CD4-positive, alpha-beta T cell (primary cell): ENCODE data around the gene APOB. TPM values are rescaled to one million over a fixed set of nuclear protein-coding genes. Genes with fewer than 3 reads are reported as not detected.

Experiments used
- ATAC-seq: fragments of 200-7000 bp; cut with Tn5 transposase; one replicate; pipeline ENCODE4 v1.10.0; 2022; ENCODE audit warnings: mild to moderate bottlenecking; ENCODE audit not compliant: poor library complexity
- CTCF ChIA-PET: fragments of 350-600 bp; sonication (Branson Sonifier 250); formaldehyde crosslinking; loops from one replicate; lab custom pipeline; 2021; ENCODE audit warnings: antibody characterized with exemption, inconsistent platforms; lab: Charles Lee
- POLR2A ChIA-PET: fragments of 350-600 bp; sonication (Branson Sonifier 250); formaldehyde crosslinking; loops from one replicate; lab custom pipeline; 2021; ENCODE audit warnings: antibody characterized with exemption, inconsistent platforms; lab: Charles Lee
- DNase-seq, 14 experiments: peaks; one replicate each; pipeline ENCODE4 v3.0.0-alpha.2; 2013 to 2020; ENCODE audit warnings: mixed read lengths in 2 of 14
- H3K27ac ChIP-seq, 2 donors: one replicate each; pipeline versions ENCODE4 v1.5.1 to v1.7.0; 2013; ENCODE audit warnings: low read length in 2 of 2, low read depth in 1 of 2, mild to moderate bottlenecking in 1 of 2
- H3K27me3 ChIP-seq, 2 experiments: 1 replicate in 1 of 2; 2 replicates in 1 of 2; pipeline versions ENCODE4 v1.6.1 to v1.7.0; 2013; ENCODE audit warnings: low read length in 2 of 2, control low read depth in 1 of 2, mild to moderate bottlenecking in 1 of 2, moderate library complexity in 1 of 2; ENCODE audit not compliant: insufficient read depth in 2 of 2, control insufficient read depth in 1 of 2
- H3K36me3 ChIP-seq: one replicate; pipeline ENCODE4 v1.6.1; 2013; ENCODE audit warnings: low read length, control low read depth; ENCODE audit not compliant: insufficient read depth
- H3K4me1 ChIP-seq: one replicate; pipeline ENCODE4 v1.6.1; 2013; ENCODE audit warnings: low read length, control low read depth; ENCODE audit not compliant: insufficient read depth
- H3K4me3 ChIP-seq: one replicate; pipeline ENCODE4 v1.5.1; 2013; ENCODE audit warnings: mild to moderate bottlenecking, low read length, moderate library complexity
- H3K9me3 ChIP-seq, 2 experiments: 1 replicate in 1 of 2; 2 replicates in 1 of 2; pipeline versions ENCODE4 v1.6.1 to v1.7.0; 2013; ENCODE audit warnings: low read length in 2 of 2, mild to moderate bottlenecking in 2 of 2, control low read depth in 1 of 2, moderate library complexity in 1 of 2; ENCODE audit not compliant: control insufficient read depth in 1 of 2, insufficient read depth in 1 of 2
- H3K27ac Mint-ChIP-seq: one replicate; pipeline ENCODE4 v1.8.0; 2020; ENCODE audit warnings: mixed read lengths
- H3K27me3 Mint-ChIP-seq: one replicate; pipeline ENCODE4 v1.8.0; 2021; ENCODE audit warnings: mixed read lengths
- H3K36me3 Mint-ChIP-seq: one replicate; pipeline ENCODE4 v1.8.0; 2021; ENCODE audit warnings: low read depth, mixed read lengths
- H3K4me1 Mint-ChIP-seq: one replicate; pipeline ENCODE4 v1.8.0; 2021; ENCODE audit warnings: low read depth, mixed read lengths
- H3K4me3 Mint-ChIP-seq: one replicate; pipeline ENCODE4 v1.8.0; 2020; ENCODE audit warnings: mild to moderate bottlenecking, mixed read lengths
- H3K9me3 Mint-ChIP-seq: one replicate; pipeline ENCODE4 v1.8.0; 2020; ENCODE audit warnings: mixed read lengths
- intact Hi-C, 2 experiments: fragments of 100-400 bp; cut with DNase I in 1 of 2; cut with micrococcal nuclease in 1 of 2; formaldehyde crosslinking; loops; one replicate each; pipeline versions ENCODE4 v1.15.1 to v1.9.0; 2023 to 2025; cut with DNase I, micrococcal nuclease
- total RNA-seq, 174 experiments: library from RNA in 2 of 174; stranded (reverse) in 2 of 174; gene quantifications; one replicate each; pipeline ENCODE4 v1.2.3 and lab custom pipeline; 2021 to 2026
- TF ChIP-seq, protein P1 (sequence below): fragments of 200-600 bp; IDR thresholded peaks from one replicate; pipeline ENCODE4 v1.8.0; 2022; ENCODE audit warnings: antibody characterized with exemption, mild to moderate bottlenecking

The APOB gene
- total RNA-seq, 2 experiments from 2014 or later, result not detected

DNA sequence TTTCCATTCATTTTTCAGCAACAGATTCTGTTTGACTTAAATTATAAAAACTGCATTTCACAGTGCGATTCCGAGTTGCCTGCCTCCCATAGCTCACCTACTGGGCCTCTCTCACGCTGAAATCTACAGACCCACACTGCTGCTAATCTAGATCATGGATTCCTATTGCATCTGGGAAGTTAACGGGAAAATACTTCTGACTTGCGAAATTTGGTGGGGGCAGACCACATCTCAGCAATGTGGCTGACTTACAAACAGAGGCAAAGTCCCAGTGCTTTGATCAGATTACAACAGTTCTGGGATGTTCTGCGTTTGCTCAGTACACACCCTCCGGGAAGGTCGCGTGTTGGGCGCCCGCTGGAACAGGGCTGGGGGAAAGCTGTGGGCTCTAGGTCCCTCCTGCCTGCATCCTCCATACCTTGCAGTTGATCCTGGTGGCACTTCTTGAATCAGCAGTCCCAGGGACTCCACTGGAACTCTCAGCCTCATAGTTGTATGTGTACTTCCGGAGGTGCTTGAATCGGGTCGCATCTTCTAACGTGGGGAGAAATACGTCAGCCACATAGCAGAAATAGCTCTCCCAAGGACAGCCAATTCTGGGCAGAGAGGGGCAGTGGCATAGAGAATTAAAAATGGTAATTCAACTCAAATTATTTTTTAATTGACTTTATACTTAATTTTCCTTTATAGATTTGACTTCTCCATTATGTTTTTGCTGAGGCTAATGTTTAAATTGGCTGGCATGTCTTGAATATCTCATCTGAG, 1.7 kb downstream of the APOB start:
- intact Hi-C loops, result loop anchor here in 1 of 2 experiments (5.0 kb wide), 1 partner anchor 275 kb away; no protein-coding TSS in a partner anchor
- H3K4me1 Mint-ChIP-seq, result peaks cover 5% of the 10 kb centered on the region
- CTCF ChIA-PET, result interaction anchor here (0.7 to 1.2 kb wide), 3 partner anchors 9 to 17 kb away, joined by 3 to 5 read pairs (median 5); no protein-coding TSS in a partner anchor
- H3K4me1 ChIP-seq, result peaks cover 6% of the 10 kb centered on the region
- no peaks in the 10 kb centered on the region for H3K9me3 ChIP-seq
- H3K27me3 ChIP-seq, result peaks cover 15 to 25% of the 10 kb centered on the region in 2 experiments
- H3K4me3 Mint-ChIP-seq, result no peak overlapping the region
- no peaks in the 10 kb centered on the region for H3K36me3 ChIP-seq
- POLR2A ChIA-PET, result interaction anchor here (0.7 kb wide), 1 partner anchor 28 kb away, joined by 3 read pairs; no protein-coding TSS in a partner anchor
- H3K36me3 Mint-ChIP-seq, result no peaks in the 10 kb centered on the region
- H3K27me3 Mint-ChIP-seq, result peaks cover 64% of the 10 kb centered on the region
- no peak overlapping the region for H3K4me3 ChIP-seq
- ATAC-seq (no peak), DNase-seq (no peak)
- TF ChIP-seq, protein P1, sequence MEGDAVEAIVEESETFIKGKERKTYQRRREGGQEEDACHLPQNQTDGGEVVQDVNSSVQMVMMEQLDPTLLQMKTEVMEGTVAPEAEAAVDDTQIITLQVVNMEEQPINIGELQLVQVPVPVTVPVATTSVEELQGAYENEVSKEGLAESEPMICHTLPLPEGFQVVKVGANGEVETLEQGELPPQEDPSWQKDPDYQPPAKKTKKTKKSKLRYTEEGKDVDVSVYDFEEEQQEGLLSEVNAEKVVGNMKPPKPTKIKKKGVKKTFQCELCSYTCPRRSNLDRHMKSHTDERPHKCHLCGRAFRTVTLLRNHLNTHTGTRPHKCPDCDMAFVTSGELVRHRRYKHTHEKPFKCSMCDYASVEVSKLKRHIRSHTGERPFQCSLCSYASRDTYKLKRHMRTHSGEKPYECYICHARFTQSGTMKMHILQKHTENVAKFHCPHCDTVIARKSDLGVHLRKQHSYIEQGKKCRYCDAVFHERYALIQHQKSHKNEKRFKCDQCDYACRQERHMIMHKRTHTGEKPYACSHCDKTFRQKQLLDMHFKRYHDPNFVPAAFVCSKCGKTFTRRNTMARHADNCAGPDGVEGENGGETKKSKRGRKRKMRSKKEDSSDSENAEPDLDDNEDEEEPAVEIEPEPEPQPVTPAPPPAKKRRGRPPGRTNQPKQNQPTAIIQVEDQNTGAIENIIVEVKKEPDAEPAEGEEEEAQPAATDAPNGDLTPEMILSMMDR, result no peak
- no peak overlapping the region for H3K27ac ChIP-seq
- no peaks in the 10 kb centered on the region for H3K9me3 Mint-ChIP-seq
- H3K27ac Mint-ChIP-seq, result no peak overlapping the region

DNA sequence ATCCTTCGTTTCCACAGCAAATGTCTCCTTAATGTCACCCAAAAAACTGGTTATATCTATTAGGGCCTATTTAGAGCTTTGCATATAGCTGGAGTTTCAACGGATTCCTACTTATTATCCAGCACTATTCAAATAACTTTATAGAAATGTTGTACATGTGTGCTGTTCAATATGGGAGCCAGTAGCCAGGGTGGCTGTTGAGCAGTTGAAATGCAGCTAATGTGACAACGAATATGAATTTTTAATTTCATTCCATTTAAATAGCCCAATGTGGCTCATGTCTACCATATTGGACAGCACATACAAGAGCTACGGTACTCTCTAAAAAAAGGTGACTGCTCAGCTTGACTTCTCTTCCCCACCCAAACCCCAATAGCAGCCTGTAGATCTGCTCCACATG, 2.4 kb downstream of the APOB start:
- POLR2A ChIA-PET, result no interaction called here
- H3K27ac Mint-ChIP-seq, result no peak overlapping the region
- H3K4me3 Mint-ChIP-seq, result no peak overlapping the region
- no peak overlapping the region for H3K27ac ChIP-seq
- H3K4me1 Mint-ChIP-seq, result peaks cover 5% of the 10 kb centered on the region
- H3K9me3 Mint-ChIP-seq, result no peaks in the 10 kb centered on the region
- no peak for ATAC-seq
- H3K27me3 ChIP-seq, result peaks cover 15 to 27% of the 10 kb centered on the region in 2 experiments
- H3K4me1 ChIP-seq, result peaks cover 6% of the 10 kb centered on the region
- TF ChIP-seq, protein P1, result no peak
- H3K27me3 Mint-ChIP-seq, result peaks cover 64% of the 10 kb centered on the region
- no peaks in the 10 kb centered on the region for H3K9me3 ChIP-seq
- no peaks in the 10 kb centered on the region for H3K36me3 ChIP-seq
- CTCF ChIA-PET, result no interaction called here
- intact Hi-C loops, result loop anchor here in 1 of 2 experiments (5.0 kb wide), 1 partner anchor 276 kb away; no protein-coding TSS in a partner anchor
- H3K4me3 ChIP-seq, result no peak overlapping the region
- H3K36me3 Mint-ChIP-seq, result no peaks in the 10 kb centered on the region
- DNase-seq, result no peak

DNA sequence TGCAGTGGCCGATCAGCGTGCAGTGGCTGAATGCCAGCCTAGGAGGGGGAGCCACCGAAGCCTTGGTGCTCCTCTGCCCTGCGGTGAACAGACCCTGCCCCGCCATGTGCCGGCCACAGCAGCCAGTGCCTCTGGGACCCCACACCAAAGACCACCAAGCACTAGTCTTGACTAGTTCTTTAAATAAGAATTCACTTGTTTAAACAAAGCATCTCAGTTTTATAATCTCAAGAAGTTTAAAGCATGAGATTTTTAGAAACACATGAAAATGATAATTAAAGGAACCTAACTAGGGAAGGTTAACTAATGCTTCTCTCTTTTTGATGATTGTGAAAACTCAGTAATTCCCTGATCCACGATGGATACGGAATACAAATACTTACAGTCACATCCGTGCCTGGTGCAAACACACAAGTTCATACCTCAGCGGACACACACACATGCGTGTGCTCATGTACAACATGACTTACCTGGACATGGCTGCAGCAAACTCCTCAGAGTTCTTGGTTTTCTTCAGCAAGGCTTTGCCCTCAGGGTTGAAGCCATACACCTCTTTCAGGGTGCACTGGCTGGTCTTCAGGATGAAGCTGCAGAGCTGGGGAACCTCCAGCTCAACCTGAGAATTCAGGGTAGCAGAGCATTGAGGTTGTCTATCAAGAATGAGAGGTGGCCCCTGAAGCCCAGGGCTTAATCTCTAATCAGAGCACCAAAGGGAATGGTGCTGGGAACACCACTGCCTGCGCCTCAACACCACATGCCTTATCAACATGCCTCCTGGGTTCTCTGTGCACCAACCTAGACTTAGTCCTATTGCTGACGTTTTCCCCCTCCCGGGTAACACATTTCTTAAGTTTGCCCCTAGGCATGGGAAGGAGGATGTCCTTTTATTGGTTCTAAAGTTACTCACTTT, 3.1 kb downstream of the APOB start:
- H3K27ac Mint-ChIP-seq, result no peak overlapping the region
- peaks cover 64% of the 10 kb centered on the region for H3K27me3 Mint-ChIP-seq
- no peaks in the 10 kb centered on the region for H3K9me3 Mint-ChIP-seq
- ChIA-PET POLR2A (no interaction called here), CTCF (no interaction called here)
- Histone ChIP-seq H3K27me3 (peaks cover 15 to 25% of the 10 kb centered on the region in 2 experiments), H3K27ac (no peak overlapping the region), H3K36me3 (no peaks in the 10 kb centered on the region), H3K4me1 (peaks cover 6% of the 10 kb centered on the region), H3K9me3 (no peaks in the 10 kb centered on the region), H3K4me3 (no peak overlapping the region)
- DNase-seq (no peak), ATAC-seq (no peak)
- intact Hi-C loops, result loop anchor here in 1 of 2 experiments (5.0 kb wide), 1 partner anchor 277 kb away; no protein-coding TSS in a partner anchor
- H3K36me3 Mint-ChIP-seq, result no peaks in the 10 kb centered on the region
- TF ChIP-seq, protein P1, result no peak
- H3K4me1 Mint-ChIP-seq, result peaks cover 5% of the 10 kb centered on the region
- no peak overlapping the region for H3K4me3 Mint-ChIP-seq
